GM21367 (cell line): Measurements from ENCODE around the gene FRYL.
"Not testable (repeated sequence)": the region's sequence is repeated elsewhere in the genome, so short reads cannot be mapped to it uniquely, and the experiment has no call there.

Experiments
- ATAC-seq: cut with Tn5 transposase; IDR thresholded peaks from one replicate; pipeline ENCODE4 v1.9.1; 2021; ENCODE audit not compliant: unreplicated experiment

FRYL gene

GRCh38 chr4:48748949-48749596 is 31.0 kb downstream of the FRYL start:
- no peak for ATAC-seq

- no peak for ATAC-seq
These were observed 33.3 kb downstream of the FRYL start for GRCh38 chr4:48746608-48747362.

- not testable (repeated sequence) for ATAC-seq
These were observed 34.9 kb downstream of the FRYL start for GRCh38 chr4:48745223-48745622.

- no peak for ATAC-seq
These were observed 37.7 kb downstream of the FRYL start for GRCh38 chr4:48742412-48742811.

- no peak for ATAC-seq
These were observed 40.5 kb downstream of the FRYL start for GRCh38 chr4:48739560-48740019.

- ATAC-seq: no peak
These were observed 41.2 kb downstream of the FRYL start for GRCh38 chr4:48738856-48739255.

- ATAC-seq: not testable (repeated sequence)
These were observed 51.1 kb downstream of the FRYL start for GRCh38 chr4:48728906-48729496.

- ATAC-seq: no peak
These were observed 52.2 kb downstream of the FRYL start for GRCh38 chr4:48727666-48728459.

- no peak for ATAC-seq
These were observed 54.7 kb downstream of the FRYL start for GRCh38 chr4:48725414-48725813.

- no peak for ATAC-seq
These were observed 57.3 kb downstream of the FRYL start for GRCh38 chr4:48722509-48723446.

- ATAC-seq: no peak
These were observed 59.6 kb downstream of the FRYL start for GRCh38 chr4:48720459-48720858.

GRCh38 chr4:48718818-48719465 is 61.1 kb downstream of the FRYL start:
- no peak for ATAC-seq

GRCh38 chr4:48716285-48716684 is 63.8 kb downstream of the FRYL start:
- ATAC-seq: not testable (repeated sequence)

GRCh38 chr4:48710446-48711209 is 69.5 kb downstream of the FRYL start:
- no peak for ATAC-seq

- no peak for ATAC-seq
These were observed 70.2 kb downstream of the FRYL start for GRCh38 chr4:48709901-48710300.

- ATAC-seq: no peak
These were observed 71.5 kb downstream of the FRYL start for GRCh38 chr4:48708610-48709009.

GRCh38 chr4:48706736-48707135 is 73.3 kb downstream of the FRYL start:
- ATAC-seq: no peak

- ATAC-seq: no peak
These were observed 74.5 kb downstream of the FRYL start for GRCh38 chr4:48705609-48706008.
